NCI-H187 treated with DMSO at 0.1 percent for 48 hours (cell line): ENCODE results near the gene KRTAP6-1.

Experiments
- DNase-seq: peaks from one replicate; lab custom pipeline; 2025; lab: John Stamatoyannopoulos, UW

Gene KRTAP6-1

GRCh38 chr21:30613836-30614235 is at the start of gene KRTAP6-1:
Gene KRTAP6-1, minus strand, starts transcription at chr21:30613930. Its CDS starts 26 bp downstream, at chr21:30613904.
- DNase-seq = no peak

- DNase-seq = no peak
These were observed 39.2 kb upstream of the KRTAP6-1 start for GRCh38 chr21:30652891-30653290.

DNA sequence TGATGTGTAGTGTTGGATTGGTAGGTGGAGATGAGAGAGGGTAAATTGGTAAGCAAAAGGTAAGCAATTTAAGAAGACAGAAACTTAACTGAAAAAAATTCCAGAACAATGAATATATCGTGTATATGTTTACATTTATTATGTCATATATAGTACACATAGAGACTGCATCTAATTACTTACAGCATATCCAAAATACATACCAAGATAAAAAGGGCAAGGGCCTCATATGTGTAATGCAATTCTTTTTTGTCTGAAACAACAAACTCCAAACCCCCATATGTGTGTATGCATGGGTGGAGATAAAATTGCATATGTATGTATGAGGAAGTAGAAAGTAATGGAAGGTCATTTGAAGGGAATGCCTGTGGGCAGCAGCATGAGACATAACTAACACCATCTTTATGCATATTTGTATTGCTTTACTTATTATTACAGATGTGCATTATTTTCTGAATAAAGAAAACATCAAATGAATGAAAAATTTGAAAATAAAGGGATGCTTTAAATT is 33.2 kb upstream of the KRTAP6-1 start:
- no peak for DNase-seq

DNA sequence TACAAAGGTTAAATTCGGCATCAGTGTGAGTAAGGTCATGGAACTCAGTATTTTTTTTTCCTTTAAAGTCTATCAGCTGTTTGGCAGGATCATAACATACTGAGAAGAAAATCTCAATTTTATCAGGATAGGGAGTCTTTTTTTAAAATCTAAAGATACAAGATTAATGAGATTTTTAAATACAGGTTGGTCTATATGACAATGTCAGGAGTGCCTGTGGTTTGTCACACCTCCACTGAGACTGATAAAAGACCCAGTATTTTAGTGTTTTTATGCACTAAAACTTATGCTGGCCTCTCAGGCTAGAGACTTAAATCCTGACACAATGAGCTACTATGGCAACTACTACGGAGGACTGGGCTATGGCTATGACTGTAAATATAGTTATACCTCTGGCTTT is 28.8 kb upstream of the KRTAP6-1 start, which contains the start of gene KRTAP20-3:
TSS of gene KRTAP20-3 (plus strand) at position 301 of the 400 bp plus-strand sequence.
- no peak for DNase-seq

GRCh38 chr21:30638686-30639085 is 25.0 kb upstream of the KRTAP6-1 start:
- DNase-seq = no peak

GRCh38 chr21:30634906-30635305 is 21.2 kb upstream of the KRTAP6-1 start, which contains the start of gene KRTAP20-2:
Gene KRTAP20-2, plus strand, starts transcription at chr21:30635206. Its CDS starts 58 bp downstream, at chr21:30635264.
- DNase-seq = no peak

DNA sequence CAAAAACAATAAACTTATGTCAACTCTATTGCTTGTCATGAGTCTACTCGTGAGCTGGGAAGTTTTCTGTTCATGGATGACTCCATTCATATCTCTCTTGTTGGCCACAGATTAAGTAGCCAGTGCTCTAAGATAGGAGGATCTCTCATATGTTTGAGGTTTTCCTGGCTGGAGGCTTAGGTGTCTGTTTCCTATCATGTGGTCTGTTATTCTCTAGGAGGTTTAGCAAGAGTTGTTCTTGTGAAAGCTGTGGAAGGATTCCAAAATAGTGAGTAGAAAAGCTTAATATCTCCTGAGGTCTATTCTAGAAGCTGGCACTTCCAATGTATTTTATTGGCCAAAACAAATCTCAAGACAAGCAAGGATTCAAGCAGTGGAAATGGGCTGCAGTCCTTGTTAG is 15.5 kb upstream of the KRTAP6-1 start:
- DNase-seq = no peak

- no peak for DNase-seq
These were observed 14.4 kb upstream of the KRTAP6-1 start for GRCh38 chr21:30628109-30628508.

- DNase-seq = no peak
These were observed 11.9 kb upstream of the KRTAP6-1 start for GRCh38 chr21:30625449-30626165.

- DNase-seq = no peak
These were observed 9.6 kb upstream of the KRTAP6-1 start for GRCh38 chr21:30623362-30623761.

DNA sequence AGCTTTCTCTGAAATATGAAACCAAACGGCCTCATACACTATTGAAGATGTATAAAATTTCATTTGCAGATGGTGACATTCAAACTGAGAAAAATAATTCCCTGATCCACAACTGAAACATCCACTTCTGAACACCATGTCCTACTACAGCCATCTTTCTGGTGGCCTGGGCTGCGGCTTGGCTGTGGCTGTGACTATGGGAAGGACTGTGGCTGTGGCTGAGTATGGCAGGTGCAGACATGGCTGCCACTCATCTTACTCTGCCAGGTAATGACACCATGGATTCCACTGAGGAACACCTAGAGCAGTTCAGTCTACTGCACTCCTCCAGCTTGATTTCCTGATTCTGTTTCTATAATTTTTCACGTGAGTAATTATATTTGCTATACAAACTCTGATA is 6.8 kb upstream of the KRTAP6-1 start, which contains the start of gene KRTAP20-4:
TSS of gene KRTAP20-4 (plus strand) at position 106 of the 400 bp plus-strand sequence.
- DNase-seq = no peak

DNA sequence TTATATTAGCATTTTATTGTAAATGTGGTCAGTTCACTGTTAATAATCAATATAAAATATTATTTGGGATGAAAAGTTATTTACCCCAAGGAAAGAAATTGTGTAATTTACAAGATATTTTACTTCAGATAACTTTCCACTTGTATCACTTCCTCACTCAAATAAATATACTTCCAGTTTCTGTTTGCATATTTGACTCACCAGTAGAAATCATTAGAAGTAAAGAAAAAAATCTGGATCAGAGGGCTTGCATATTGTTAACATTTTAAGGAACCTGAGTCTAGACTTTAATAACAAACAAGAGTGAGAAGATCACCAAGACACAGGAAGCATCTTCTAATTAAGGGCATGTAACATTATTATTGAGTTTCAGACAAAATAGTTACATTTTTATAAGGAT is 6.3 kb upstream of the KRTAP6-1 start:
- DNase-seq = no peak

DNA sequence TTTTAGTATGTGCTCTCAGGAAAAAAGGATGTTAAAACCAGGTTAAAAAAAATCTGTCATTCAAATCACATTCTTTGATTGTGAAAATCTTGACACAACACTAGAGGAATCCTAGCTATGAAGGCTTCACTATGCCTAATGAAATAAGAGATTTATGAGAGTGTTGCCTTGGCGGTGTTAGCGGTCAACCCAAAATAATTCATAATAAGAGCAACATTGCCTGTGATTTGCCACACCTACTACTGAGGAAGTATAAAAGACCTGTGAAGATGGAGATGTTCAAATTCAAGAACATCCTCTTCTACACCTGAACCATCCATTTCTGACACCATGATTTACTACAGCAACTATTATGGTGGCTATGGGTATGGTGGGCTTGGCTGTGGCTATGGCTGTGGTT is 2.4 kb upstream of the KRTAP6-1 start, which contains the start of gene KRTAP20-1:
TSS of gene KRTAP20-1 (plus strand) at position 301 of the 400 bp plus-strand sequence. CDS start at position 331, 30 bp downstream.
- DNase-seq = no peak

DNA sequence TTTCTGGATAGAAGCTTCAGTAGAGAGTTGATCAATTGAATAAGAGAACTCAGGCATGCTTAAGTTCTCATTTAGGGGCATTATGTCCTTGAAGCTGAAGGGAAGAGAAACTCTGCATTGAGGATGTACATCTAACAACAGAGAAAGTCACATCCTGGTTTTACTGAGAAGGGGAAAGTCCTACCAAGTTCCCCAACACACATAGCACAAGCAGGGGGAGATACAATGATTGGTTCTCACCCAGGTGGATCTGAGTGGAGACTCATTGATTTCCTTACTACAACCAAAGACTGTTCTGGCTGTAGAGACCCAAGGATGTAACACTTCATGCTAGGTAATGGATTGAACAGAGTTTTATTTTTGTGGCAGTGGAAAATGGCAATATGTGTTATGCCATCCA is 1.5 kb upstream of the KRTAP6-1 start:
- DNase-seq = no peak

DNA sequence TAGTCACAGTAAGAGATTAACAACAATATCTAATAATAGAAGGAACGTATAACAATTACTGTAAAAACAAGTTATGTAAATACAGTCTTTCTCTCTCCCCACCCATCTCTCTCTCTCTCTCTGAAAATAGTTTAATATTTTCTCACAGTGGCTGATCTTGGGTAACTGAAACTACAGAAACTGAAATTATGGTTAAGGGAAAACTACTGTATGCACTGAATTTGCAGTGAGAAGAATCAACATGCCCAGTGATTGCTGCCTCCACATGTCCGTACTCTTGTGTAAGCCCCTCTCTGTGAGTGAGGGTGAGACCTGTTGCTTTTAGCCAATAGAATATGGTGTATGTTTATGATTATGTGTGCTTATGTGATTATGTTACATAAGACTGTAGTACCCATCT is 1.6 kb downstream of the KRTAP6-1 start:
- no peak for DNase-seq

DNA sequence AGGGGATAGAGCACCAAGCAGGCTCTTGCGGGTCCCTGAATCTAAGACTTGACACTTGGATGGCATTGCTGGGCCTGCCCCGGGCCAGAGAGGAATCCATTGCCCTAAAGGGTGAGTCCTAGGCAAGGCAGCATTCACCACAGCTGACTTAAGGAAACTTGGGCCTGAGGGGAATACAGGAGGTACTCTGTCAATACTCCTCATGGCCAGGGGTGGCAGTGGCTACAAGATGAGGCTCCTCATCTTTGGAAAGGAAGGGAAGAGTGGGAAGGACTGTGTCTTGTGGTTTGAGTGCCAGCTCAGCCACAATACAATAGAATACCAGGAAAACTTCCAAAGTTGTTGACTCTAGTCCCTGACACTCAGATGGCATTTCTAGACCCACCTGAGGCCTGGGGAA is 7.8 kb downstream of the KRTAP6-1 start:
- no peak for DNase-seq

DNA sequence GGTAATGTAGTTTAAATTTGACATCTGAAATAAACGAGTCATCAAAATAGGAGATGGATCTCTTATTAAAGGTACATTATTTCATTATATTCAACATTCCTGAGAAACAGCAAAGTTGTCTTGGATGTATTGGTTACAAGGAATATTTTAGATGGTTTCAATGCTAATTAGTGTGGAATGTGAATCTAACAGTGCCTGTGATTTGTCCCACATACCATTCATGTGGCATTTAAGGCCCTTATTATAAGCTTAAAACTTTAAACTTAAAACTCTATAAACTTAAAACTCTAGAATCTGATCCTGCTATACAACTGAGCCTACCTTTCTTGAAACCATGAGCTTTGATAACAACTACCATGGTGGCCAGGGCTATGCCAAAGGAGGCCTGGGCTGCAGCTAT is 12.9 kb downstream of the KRTAP6-1 start, which contains the start of gene KRTAP22-1:
TSS of gene KRTAP22-1 (plus strand) at position 301 of the 400 bp plus-strand sequence.
- DNase-seq = no peak

GRCh38 chr21:30598802-30599201 is 14.9 kb downstream of the KRTAP6-1 start, which contains the start of gene KRTAP6-2:
Gene KRTAP6-2, minus strand, starts transcription at chr21:30598902. Its CDS starts 28 bp downstream, at chr21:30598874.
- DNase-seq = no peak

DNA sequence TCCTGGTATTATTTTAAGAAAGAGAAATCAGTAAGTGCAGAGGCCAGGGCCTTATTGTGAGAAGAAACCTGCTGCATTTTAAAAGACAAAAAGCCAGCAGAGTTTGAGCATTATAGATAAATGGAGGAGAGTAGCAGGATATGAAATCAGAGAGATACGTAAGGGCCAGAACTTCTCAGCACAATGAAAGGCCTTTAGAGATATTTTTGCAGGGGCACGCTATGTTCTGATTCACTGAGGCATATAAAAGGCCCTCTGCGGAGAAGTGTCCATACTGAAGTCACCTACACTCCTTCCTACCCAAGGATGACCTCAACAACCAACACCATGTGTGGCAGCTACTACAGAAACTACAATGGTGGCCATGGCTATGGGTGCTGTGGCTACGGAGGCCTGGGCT is 21.6 kb downstream of the KRTAP6-1 start, which contains the start of gene KRTAP6-3:
TSS of gene KRTAP6-3 (plus strand) at position 301 of the 400 bp plus-strand sequence. CDS start at position 307, 6 bp downstream.
- no peak for DNase-seq

DNA sequence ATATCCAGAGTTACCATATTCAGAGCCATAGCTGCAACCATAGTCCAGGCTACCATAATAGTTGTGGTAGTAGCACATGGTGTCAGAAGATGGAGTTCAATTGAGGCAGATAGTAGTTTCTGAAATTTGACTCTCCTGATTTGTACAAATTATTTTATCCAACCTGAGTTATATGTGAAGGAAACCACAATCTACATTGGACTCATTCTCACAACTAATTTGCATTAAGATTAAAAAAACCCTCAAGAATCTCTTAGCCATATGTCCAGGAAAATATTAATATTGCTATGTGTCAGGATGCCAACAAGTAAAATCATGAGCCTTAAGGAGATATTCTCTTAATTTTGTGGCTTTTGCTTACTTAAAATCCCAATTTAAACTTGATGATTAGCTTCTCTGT is 23.4 kb downstream of the KRTAP6-1 start, which contains the start of gene KRTAP22-2:
TSS of gene KRTAP22-2 (minus strand) at position 101 of the 400 bp plus-strand sequence.
- DNase-seq = no peak

GRCh38 chr21:30582870-30583269 is 30.9 kb downstream of the KRTAP6-1 start:
- no peak for DNase-seq

DNA sequence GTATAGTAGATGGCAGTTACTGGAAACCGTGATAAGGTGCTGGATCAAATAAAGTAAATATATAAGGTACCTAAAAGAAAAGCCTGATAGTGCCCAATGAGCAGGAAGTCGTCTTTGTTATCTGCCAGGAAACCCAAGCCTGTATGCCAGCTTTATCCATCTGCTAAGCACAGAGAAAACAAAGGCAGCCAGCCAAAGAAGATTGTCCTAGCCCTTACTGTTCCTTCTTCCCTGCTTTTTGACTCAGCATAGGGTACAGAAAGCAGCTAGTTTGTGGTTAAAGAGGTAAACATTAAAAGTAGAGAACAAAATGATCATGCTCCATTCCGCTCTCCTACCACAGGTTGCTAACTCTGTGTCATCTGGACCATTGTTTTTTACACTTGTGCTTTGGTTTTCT is 33.6 kb downstream of the KRTAP6-1 start:
- DNase-seq = no peak

DNA sequence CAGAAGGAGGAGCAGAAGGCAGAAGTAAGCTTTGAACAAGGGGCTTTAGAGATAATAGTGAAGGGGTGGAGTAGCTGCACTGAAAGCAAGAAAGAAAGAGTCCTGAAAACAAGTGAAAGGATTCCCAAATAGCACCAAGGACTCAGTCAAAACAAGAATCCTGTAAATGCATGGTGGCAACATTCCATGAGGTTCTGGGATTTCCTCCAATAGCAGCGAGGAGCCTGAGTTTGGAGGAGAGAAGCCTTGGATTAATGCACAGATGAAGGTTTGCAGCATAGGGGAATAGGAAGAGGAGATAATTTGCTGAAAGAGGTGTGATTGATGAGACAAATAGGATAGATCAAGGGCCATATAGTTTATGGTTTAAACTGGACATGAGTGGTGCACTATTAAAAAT is 34.4 kb downstream of the KRTAP6-1 start:
- DNase-seq = no peak
